Amygdala (tissue), 56 donors: ENCODE measurements around the gene GABBR2.

Experiments used
- DNase-seq, 56 donors: peaks; one replicate each; lab custom pipeline; 2025; lab: John Stamatoyannopoulos, UW

Gene GABBR2

DNA sequence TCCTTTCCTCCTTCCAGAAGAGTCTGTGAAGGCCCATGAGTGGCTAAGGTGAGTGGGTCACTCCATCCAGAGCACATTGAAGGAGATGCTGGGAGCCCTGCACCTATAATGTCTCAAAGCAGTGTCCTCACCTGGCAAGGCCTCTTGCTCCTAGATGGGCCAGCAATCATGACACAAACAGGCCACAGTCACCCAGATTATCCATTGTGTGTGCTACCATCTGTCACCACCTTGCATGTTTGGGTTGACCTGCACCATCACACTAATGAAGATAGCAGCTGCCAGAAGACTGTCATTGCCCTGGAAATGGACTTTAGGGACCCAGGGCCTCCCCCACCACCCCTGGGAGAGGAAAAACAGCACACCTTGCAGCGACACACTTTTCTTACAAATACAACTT is 69.6 kb downstream of the GABBR2 start:
- DNase-seq: no peak

DNA sequence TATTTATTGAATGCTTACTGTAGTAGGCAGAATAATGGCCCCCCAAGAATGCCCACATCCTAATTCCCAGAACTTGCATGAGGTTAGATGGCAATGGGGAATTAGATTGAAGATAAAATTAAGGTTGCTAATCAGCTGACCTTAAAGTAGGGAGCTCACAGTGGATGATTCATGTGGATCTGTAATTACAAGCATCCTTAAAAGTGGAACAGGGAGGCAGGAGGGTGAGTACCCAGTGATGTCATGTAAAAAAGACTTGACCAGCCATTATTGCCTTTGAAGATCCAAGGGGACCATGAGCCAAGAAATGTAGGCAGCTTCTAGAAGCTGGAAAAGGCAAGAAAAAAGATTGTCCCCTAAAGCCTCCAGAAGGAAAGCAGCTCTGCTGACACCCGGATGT is 71.4 kb downstream of the GABBR2 start:
- no peak for DNase-seq

DNA sequence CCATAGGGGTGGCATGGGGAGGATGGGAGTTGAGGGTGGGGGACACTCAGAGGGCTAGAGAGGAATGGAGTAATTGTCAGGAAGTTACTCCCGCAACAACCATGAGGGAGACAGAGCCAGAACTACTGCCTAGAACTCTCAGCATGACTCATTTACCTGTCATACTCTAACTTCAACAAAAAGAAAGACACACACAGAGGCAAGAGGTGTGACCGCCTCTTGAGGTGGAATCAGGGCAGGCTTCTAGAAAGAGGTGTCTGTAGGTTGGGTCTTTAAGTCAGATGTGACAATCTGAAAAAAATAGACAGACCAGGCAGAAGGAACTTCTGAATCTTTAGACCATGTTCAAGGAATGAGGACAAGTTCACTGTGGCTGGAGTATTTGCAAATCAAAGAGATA is 73.4 kb downstream of the GABBR2 start:
- no peak for DNase-seq

DNA sequence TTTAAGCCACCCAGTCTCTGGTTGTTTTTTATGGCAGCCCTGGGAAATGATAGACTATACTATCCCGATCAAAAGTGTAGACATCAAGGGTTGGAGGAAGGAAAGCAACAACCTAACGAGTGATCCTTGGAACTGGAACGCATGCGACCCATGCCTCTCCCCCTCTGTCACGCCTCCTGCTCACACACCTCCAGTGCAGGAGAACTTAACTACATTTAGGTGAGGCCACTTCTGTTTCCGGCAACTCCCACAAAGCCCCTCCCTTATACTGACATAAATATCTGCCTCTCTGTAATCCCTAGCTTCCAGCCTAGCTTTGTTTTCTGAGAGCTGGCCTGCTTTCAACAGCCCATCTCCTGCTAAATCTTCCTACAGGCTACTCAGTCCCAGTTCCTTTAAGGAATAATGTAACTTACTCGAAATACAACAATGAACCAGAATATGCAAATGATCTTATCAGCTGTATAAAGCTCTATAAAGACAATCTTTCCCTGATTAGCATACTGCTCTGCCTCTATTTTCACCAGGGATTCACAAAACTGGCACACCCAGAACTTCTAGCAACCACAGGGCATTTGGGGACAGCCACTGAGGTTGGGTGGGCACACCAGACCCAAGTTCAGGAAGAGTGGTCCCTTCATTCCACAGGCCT is 73.9 kb downstream of the GABBR2 start:
- no peak for DNase-seq

DNA sequence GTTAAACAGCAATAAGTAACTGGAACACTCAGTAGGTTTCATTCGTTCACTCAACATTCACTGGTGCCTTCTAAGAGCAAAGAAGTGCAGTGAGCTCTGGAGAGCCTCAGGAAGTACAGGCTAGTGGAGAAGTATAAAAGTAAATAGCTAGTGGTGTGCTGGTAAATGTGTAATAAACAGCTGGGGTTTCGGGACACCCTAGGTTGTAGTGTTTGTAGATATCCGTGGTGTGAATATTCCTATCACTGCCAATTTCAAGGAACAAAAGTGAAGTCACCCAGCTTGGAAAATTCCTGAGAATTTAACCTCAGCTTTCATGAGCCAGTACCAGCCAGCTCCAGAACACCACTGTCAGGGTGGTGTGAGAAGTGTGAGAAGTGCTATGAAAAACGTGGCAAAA is 75.9 kb downstream of the GABBR2 start:
- DNase-seq: no peak

DNA sequence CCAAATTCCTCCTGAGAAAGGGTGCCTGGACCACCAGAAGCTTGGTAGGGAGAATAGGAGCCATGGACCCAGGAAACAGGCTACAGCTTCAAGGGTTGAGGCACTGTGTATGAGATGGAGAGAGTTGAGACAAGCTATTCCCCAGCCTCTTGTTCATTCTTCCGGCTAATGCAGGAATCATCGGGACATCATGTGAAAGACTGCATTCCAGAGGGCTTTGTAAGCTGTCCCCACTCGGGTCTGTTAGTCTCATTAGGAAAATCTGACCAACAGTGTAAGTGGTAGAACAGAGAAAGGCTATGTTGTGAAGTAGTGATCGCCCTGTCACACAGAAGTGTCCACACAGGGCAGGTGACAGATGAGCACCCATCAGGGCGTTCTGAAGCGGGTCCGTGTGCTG is 81.4 kb downstream of the GABBR2 start:
- no peak for DNase-seq

DNA sequence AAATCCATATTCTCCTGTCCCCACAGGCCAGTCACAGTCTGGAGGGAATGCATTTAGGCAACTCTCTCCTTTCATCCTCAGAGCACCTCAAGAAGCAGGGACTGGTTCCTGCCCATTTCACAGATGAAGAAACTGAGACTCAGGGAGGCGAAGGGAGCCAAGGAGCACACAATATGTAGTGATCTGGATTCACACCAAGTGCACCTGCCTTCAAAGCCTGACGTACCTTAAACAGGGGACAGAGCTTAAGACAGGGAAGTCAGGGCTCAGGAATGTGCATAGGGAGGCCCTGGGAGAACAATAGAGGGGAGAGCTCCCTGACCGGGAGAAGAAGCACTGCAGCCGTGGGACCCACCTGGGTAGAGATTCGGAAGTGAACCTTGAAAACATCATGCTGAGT is 83.0 kb downstream of the GABBR2 start:
- no peak for DNase-seq

DNA sequence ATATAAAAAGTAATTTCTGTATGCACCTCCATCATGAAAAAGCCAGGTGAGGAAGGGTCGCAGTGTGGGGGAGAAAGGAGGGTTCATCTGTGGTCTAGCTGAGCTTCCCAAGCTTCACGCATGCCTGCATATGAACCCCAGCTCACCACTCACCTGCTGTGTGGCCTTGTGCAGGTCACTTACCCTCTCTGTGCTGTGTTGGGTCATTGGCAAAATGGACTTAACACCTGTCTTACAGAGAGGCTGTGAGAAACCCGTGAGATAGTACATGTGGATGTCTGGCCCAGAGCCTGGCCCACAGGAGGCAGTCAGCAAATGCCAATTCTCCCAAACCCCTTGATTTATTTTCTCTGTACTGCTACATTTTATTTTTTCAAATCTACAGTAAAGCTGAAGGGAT is 88.9 kb downstream of the GABBR2 start:
- DNase-seq: no peak

DNA sequence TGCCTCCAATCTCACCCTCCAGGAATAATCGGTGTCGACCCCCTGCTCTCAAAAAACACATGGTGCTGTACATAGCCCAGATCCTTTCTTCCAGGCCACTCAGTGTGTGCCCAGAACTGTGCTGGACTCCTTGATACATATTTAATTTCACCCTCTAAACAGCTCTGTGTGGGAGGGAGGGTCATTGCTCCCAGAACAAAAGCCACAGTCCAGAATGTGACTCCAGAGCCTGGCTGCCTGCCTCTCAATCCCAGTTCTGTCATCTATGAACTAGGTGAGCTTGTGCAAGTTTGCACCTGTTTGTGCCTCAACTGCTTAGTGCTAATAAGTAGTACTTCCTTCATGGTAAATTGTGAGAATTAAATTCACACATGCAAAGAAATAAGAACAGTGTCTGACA is 93.1 kb downstream of the GABBR2 start:
- DNase-seq: no peak

DNA sequence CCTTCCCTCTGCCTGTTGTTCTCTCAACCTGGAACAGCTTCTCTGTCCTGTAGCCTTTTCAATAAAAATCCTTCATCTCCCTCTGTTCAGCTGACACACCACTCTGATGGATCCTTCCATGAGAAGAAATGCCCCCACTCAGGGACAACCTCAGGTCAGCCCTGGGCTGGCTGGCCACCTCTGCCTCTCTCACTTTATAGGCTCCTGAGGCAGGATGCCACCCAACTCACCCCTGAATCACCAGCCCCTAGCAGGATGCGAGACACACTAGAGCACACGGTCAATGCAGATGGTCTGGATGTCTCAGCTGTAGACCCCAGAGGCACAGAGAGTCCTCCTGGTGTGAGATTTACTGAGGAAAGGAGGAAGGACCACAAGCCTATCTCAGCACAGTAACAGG is 93.8 kb downstream of the GABBR2 start:
- no peak for DNase-seq

DNA sequence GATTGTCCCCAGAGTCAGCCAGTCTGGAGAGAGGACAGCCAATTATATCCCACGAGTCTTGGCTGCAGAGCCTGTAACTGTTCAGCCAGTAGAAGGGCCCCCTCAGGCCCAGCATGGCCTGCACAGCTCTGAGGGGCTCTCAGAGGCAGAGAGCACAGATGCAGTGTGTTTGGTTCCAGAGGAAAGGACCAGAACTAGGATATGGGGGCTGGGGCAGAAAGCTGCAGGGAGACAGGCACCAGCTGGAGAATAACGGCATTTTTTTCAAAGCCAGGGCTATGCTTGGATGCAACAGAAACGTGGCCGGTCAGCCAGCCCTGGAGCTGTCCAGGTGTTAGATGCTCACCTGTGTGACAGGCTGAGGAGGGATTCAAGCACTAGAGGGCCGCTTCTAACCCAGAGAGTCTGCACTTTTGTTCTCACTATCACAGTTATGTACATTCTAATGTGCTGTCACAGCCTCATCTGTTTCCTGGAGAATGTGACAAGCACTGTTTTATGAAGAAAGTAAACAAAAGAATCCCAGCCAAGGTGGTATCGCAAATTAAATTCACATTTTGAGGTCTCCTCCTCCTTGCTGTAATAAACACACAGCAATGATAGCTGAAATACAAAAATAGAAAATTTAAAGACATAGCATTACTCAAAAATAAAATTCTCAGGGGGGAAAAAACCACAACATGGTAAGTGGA is 96.5 kb downstream of the GABBR2 start:
- peak in 1 of 56 donors; percentile 8 for DNase-seq

DNA sequence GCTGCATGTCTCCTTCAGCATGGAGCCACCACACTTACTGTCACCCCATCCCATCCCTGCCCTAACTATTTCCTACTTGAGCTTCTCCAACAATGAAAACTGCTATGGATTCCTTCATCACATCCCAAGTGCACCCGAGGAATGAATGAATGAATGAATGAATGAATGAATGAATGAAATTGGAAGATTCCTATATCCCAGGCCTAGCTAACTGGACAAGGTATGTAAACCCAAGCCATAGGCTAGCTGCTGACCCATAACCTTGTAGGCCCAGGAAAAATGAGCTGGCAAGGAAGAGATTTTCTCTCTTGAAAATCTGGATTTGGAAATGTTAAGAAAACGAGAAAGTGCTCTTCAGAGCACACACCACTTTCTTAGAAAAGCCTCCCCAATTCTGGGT is 97.4 kb downstream of the GABBR2 start:
- no peak for DNase-seq

DNA sequence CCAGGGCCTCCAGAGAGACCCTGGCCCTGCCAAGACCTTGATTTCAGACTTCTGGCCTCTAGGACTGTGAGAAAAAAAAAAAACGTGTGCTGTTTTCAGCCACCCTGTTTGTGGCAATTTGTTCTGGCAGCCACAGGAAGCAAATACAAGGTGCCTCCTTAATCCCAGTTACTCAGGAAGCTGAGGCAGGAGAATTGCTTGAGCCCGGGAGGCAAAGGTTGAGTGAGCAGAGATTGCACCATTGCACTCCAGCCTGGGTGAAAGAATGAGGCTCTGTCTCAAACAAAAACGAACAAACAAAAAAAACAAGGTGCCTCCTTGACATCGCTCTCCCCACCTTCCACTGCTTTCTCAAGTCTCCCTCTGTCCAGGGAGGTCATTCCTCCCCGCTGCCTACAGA is 98.0 kb downstream of the GABBR2 start:
- no peak for DNase-seq

DNA sequence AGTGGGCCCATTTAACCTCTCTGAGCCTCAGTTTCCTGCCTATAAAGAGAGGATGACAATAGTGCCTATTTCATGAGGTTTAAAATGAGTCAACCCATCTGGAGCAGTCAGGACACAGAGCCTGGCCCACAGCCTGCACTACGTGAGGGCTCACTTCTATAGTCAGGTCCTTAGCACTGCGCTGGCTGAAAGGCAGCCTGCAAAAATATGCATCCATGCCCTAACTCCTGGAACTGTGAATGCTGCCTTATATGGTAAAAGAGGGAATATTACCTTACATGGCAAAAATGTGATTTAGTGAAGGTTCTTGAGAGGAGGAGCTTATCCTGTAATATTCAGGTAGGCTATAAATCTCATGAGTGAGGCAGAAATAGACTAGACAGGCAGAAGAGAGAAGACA is 98.5 kb downstream of the GABBR2 start:
- DNase-seq: no peak

DNA sequence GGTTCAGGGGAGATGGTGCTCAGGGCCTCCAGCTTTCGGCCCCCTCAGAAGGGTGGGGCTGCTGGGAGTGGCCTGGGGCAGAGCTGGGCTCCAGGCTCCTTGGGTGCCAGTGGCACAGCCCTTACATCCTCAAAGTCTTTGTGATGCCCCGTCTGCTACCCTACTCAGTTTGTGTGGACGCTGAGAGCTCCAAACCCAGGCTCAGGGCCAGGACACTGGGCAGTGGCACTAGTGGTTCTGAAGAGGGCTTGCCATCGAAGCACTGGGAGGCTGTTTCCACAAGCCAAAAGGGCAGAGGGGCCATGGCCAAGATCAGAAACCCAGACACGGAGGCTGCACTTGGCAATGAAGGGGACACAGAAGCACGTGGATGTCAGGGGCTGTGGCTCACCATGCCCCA is 99.1 kb downstream of the GABBR2 start:
- DNase-seq: no peak

DNA sequence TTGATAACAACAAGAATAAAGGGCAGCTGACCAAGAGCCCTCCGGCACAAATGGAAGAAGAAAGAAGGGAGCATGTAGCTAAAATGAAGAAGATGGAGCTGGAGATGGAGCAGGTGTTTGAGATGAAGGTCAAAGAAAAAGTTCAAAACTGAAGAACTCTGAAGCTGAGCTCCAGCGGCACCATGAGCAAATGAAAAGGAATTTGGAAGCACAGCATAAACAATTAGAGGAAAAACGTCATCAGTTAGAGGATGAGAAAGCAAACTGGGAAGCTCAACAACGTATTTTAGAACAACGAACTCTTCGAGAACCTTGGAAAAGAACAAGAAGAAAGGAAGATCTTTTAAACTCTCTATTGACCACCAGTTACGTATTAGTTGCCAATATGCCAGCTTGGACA is 100.9 kb downstream of the GABBR2 start:
- DNase-seq: no peak

DNA sequence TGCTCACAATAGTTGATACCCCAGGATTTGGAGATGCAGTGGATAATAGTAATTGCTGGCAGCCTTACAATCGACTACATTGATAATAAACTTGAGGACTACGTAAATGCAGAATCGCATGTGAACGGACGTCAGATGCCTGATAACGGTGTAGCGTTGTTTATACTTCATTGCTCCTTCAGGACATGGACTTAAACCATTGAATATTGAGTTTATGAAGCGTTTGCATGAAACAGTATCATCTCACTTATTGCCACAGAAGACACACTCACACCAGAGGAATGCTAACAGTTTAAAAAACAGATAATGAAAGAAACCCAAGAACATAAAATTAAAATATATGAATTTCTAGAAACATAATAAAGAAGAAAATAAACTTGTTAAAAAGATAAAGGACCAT is 101.6 kb downstream of the GABBR2 start:
- no peak for DNase-seq

DNA sequence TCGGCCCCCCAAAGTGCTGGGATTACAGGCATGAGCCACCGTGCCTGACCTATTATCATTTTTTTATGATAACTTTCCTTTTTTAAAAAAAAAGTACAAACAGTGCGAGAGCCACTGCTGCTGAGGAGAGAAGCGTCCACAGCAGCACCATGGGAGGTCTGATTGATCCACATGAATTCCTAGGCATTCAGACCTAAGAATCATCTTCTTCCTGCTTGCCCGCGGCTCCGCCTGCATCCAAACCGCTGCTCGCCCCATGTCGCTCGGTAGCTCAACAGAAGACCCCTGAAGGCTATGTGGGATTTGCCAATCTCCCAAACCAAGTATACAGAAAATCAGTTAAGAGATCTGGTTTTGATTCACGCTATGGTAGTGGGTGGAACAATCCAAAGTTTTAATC is 102.0 kb downstream of the GABBR2 start:
- no peak for DNase-seq

DNA sequence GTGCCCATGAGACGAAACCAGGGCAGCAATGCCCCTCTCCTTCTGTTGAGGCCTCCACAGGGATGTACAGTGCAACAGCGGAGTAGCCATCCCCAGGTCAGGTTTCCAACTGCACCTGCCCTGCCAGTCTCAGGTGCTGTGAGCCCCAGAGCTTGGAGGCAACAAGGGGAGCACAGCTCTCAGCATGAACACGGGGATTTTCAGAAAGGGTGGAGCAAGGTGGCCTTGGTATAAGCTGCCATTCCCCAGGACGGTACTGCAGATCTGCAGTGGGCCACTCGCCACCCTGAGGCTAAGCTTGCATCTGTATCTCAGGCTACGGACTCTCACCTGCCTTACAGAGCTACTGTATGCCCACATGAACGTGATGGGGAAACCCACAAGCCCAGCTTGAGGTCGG is 103.6 kb downstream of the GABBR2 start:
- no peak for DNase-seq

DNA sequence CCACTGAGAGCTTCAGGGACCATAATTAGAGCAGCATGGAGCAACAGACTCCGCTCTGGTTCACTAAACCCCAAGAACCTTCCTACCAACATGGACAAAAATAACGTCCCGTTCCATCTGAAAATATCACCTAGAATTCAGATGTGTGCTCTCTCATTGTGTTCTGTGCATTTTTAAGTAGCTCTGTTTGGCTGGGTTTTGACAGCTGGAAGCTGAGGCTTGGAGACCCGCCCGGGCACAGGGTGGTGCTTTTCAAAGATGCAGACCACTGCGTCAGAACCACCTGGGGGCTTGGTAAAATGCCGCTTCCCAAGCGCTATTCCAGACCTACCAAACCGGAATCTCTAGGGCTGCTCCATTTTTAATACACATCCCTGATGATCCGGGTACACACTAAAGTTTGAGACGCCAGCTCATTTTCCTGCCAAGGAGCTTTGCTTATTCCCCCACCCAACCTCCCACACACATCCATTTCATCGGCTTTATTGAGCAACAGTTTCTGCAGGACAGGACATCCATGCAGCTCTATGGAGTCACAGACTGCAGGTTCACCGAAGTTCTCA is 104.8 kb downstream of the GABBR2 start:
- peak in 8 of 56 donors; percentile 5 to 67 (median 28) for DNase-seq

DNA sequence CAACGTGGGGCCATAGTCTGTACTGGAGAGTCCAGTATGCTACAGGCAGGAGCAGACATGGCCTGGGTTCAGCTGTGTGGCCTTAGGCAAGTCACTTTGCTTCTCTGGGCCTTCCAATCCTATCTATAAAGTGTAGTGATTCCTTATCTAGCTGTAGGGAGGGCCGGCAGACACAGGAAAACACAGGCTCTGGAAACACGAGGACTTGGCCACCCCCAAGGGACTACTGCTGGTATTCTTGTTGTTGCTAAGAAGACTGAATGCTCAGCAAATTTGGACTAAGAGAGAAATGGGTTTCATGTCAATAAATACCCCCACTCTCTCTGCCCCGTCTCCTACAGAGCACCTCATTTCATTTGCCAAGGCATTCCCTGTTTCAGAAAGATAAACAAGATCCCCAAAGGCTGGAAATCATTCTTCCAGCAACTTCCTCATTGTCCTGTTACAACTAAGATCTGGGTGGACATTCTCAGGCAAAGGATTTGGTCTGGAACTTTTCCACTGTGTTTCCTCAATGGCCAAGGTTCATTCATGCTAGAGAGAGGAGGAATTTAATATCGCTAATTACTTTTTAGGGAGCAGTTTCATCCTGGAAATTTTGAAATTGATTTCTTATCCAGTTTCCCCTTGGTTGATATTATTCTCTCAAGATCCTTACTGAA is 105.8 kb downstream of the GABBR2 start:
- DNase-seq: no peak

DNA sequence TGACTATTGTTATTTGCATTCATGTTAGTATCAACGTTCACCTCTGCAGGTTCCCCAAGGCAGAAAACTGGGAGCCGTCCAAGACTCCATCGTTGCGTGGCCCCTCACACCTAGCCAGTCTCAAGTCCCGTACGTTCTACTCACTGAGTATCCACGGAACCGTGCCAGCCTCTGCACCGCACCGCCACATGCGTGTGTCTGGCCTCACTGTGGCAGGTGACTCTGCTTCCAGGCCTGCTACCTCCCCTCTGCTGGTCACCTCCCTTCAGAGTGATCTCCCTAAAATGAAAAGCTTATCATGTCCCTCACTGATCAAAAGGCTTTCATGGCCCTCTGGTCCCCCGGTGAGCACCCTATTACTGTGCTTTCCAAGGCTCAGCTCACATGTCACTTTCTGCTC is 108.1 kb downstream of the GABBR2 start:
- no peak for DNase-seq
